Measurements from ENCODE around the gene AAMDC. TPM values are rescaled to one million over a fixed set of nuclear protein-coding genes. Genes with fewer than 3 reads are reported as not detected.

AAMDC gene
- 10 to 100 TPM; 14.7 to 17.9 TPM for total RNA-seq

DNA sequence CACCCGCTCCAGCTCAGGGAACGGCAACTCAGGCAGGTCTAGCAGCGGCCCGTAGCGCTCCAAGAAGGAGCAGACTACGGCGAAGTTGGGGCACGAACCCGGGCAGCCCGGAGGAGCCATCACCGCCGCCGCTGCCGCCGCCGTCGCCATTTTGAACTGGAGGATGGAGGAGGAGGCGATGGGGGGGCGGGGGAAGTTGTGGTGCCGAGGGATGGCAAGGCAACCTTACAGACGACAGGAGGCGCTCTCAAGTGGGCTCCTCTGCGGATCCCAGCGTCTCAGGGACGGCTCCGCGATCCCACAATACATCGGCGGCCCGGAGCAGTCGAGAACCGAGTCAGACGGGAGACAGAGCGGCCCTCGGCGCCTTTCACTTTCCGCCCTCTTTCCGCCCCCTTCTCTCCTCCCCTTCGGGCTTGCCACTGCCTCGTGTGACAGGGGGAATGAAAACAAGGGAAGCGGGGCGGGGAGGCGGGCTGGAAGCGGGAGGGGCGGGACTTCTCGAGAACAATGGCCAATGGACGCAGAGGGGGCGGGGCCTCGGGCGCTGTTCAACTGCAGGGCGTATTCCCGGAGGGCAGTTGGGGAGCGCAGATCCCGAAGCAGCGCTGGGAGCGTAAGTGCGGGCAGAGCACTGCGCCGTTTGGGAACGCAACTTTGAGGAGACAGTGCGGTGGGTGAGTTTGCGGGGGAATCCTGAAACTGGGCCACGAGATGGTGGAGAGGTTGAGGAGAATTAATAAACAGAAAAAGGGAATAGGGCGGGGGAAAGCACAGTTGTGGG, at the start of gene AAMDC, which contains the start of gene RSF1:
Gene AAMDC, plus strand, starts transcription at position 580 of the 784 bp plus-strand sequence. CDS start 21,353 bp downstream, outside the sequence.
Gene RSF1, minus strand, starts transcription at position 158 of the 784 bp plus-strand sequence. Its CDS starts 8 bp downstream, at position 150.

Small RNAs within 50 kb of the gene (small RNA-seq; reads per million reads assigned to genes)
- gene AP002812.4, result 0 reads per million in 2 donors

Other genes with a start within 250 kb of the AAMDC start
- gene AQP11, start 231.2 kb upstream of the AAMDC start, total RNA-seq, result 1 to 10 TPM; 3.4 to 4.3 TPM
- gene CLNS1A, start 183.3 kb upstream of the AAMDC start, total RNA-seq, result 10 to 100 TPM; 70.2 to 85.3 TPM
- 10 to 100 TPM; 22.3 to 29.9 TPM for gene RSF1, start 422 bp upstream of the AAMDC start, total RNA-seq
- 10 to 100 TPM; 42.0 to 46.8 TPM for gene INTS4, start 173.5 kb downstream of the AAMDC start, total RNA-seq
- 1 to 10 TPM; 2.1 to 9.0 TPM for gene KCTD14, start 202.1 kb downstream of the AAMDC start, total RNA-seq
- not detected for gene THRSP, start 242.7 kb downstream of the AAMDC start, total RNA-seq